Measurements from ENCODE around the gene PNLDC1.
"Not testable (repeated sequence)": the region's sequence is repeated elsewhere in the genome, so short reads cannot be mapped to it uniquely, and the experiment has no call there.

The PNLDC1 gene

DNA sequence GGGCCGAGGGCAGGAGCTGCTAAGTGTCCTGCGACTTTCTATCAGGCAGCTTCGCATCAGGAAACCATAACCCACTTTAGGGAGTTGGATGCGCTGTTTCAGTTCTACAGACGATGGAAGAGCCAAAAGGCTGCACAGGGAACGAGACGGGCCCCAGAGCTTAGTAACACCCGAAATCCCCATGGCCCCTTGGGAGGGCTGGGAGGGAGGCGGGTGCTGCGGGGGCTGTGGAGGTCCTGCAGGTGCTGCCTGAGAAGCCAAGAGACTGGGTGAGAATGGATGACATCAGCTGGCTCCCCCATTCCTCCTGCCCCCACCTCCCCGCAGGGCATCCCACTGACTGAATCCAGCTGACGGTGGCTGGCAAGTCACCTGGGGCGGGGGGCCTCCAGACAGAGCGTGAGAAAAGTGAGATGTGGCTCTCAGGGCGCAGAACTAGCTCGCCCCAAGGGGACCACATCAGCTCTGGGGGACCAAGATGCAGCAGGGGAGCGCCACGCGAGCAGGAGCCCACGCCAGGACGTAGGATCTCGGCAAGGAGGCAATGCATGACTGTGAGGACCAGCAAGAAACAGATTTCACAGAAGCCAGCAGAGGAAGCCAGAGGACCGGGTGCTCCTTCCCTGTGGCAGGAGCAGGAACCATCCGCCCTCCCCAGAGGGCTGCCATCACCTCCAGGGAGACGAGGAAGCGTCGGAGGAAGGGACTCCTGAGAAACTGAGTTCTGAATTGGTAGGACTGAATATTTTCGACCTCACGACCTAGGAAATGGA is 36.8 kb downstream of the PNLDC1 start:
- Mint-ChIP-seq H3K36me3 (ENCODE audit: low read depth) (no peaks in the 10 kb centered on the region), H3K9me3 (no peaks in the 10 kb centered on the region), H3K4me3 (no peak overlapping the region), H3K27me3 (ENCODE audit: low read depth) (peaks cover 12% of the 10 kb centered on the region), H3K27ac (no peak overlapping the region), H3K4me1 (ENCODE audit: low read depth) (no peaks in the 10 kb centered on the region)
- DNase-seq (ENCODE audit: low spot score) = no peak

DNA sequence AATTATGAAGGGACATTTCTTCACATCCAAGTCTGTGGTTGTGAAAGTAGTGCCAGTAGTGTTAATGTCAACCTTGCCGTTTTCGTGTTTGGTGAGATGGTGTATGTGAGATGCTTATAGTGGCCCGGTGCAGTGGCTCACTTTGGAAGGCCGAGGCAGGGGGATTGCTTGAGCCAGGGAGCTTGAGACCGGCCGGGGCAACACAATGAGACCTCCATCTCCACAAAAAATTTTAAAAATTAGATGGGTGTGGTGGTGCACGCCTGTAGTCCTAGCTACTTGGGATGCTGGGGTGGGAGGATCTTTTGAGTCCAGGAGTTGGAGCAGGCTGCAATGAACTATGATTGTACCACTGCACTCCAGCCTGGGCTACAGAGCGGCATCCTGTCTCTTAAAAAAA is 37.4 kb downstream of the PNLDC1 start:
- H3K36me3 Mint-ChIP-seq (ENCODE audit: low read depth) = no peaks in the 10 kb centered on the region
- peaks cover 12% of the 10 kb centered on the region for H3K27me3 Mint-ChIP-seq (ENCODE audit: low read depth)
- H3K4me1 Mint-ChIP-seq (ENCODE audit: low read depth) = no peaks in the 10 kb centered on the region
- no peak for DNase-seq (ENCODE audit: low spot score)
- no peak overlapping the region for H3K4me3 Mint-ChIP-seq
- H3K27ac Mint-ChIP-seq = no peak overlapping the region
- H3K9me3 Mint-ChIP-seq = no peaks in the 10 kb centered on the region

DNA sequence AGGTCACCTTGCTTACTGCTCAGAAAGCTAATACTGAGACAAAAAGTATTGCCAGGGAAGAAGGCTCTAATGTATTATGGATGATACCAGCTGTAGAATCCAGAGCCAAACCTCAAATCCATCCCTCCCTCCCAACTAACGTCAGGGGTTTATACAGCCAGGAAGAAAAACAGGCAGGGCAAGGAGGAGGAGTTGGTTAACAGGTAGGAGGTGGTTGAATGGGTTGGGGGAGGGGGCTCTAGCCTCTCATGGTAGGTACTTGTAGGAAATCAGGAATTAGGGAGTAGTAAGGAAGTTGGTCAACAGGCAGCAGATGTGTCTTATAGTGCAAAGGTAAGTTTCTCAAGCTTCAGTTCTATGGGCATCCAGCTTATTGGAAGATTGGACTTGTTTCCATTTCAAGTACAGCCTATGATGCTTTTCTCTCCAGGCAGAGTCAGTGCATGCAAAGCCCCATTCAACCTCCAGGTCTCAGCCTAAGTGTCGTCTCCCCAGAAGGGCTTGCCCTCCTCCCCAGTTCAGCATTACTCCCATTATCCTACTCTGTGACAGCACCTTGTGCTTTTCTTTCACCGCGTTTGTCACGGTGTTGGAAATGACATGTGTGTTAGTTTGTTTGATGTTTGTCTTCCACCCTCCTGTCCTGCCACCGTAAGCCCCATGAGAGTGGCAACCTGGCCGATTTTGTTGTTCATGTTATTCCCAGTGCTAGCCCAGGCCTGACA is 38.1 kb downstream of the PNLDC1 start:
- Mint-ChIP-seq H3K27me3 (ENCODE audit: low read depth) (peaks cover 12% of the 10 kb centered on the region), H3K27ac (no peak overlapping the region), H3K4me1 (ENCODE audit: low read depth) (no peaks in the 10 kb centered on the region)

DNA sequence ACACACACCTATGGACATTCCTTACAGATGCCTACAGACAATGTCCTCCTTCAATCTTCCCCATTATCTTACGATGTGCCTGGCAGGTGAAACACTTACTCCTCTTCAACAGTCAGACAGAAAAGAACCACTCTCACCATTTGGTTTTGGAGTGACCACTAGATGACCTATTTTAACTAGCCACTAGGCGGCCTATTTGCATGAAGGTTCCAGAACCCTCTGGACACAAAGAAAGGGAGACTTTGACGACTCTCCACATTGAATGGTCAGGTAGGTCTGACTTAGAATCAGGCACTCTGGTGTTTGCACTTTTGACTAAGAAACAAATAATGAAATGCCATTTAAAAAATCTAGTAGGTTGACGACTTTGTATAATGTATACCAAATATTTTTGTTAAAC is 42.0 kb downstream of the PNLDC1 start:
- Mint-ChIP-seq H3K27me3 (ENCODE audit: low read depth) (peaks cover 12% of the 10 kb centered on the region), H3K36me3 (ENCODE audit: low read depth) (no peaks in the 10 kb centered on the region), H3K27ac (no peak overlapping the region), H3K9me3 (no peaks in the 10 kb centered on the region), H3K4me1 (ENCODE audit: low read depth) (peaks cover 1% of the 10 kb centered on the region), H3K4me3 (no peak overlapping the region)
- no peak for DNase-seq (ENCODE audit: low spot score)

More for the DNA sequence above, 38.1 kb downstream of the PNLDC1 start:
- no peak for DNase-seq (ENCODE audit: low spot score)
- Mint-ChIP-seq H3K4me3 (no peak overlapping the region), H3K9me3 (no peaks in the 10 kb centered on the region), H3K36me3 (ENCODE audit: low read depth) (no peaks in the 10 kb centered on the region)

DNA sequence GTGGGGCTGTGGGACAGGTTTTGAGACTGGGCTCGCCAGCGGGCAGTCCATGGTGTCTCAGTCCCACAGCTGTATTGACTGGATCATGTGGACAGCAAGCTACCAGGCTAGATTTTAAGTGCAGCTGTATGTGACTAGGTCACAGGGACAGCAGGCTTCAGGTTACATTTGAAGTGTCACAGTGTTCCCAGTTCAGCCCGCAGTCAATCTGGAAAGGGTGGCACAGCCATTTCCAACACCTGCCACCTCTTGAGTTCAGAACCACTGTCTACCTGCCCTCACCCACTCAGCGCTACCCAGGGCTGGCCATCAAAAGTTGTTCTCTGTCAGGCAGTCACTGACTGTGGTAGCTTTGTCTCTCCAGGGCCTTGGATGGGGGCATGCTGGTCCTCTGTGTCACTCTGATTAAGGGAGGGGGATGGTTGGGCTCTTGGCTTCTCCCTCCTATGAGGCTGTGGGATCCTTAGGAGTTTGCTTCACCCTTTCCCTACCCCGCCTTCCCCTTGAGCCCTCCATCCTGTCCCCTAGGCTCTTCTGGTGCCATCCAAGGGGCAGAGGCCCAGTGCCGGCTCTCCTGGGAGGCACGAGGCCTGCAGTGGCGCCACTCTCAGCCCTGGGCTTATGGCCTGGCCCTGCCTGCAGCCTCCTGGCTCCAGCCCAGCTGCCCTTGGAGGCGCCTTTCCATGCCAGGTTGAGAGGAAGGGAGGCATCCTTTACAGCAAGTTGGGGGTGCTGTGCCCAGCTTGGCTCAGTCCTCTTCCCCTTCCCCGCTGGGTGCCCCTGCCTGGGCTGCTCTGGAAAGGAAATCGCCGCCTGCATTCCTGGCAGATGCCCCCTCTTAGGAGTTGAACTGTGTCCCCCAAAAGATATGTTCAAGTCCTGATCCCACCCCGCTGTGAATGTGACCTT is 44.9 kb downstream of the PNLDC1 start:
- Mint-ChIP-seq H3K27ac (no peak overlapping the region), H3K9me3 (peaks cover 12% of the 10 kb centered on the region), H3K4me1 (ENCODE audit: low read depth) (peaks cover 1% of the 10 kb centered on the region), H3K36me3 (ENCODE audit: low read depth) (no peaks in the 10 kb centered on the region), H3K27me3 (ENCODE audit: low read depth) (peaks cover 8% of the 10 kb centered on the region), H3K4me3 (no peak overlapping the region)
- DNase-seq (ENCODE audit: low spot score) = no peak

DNA sequence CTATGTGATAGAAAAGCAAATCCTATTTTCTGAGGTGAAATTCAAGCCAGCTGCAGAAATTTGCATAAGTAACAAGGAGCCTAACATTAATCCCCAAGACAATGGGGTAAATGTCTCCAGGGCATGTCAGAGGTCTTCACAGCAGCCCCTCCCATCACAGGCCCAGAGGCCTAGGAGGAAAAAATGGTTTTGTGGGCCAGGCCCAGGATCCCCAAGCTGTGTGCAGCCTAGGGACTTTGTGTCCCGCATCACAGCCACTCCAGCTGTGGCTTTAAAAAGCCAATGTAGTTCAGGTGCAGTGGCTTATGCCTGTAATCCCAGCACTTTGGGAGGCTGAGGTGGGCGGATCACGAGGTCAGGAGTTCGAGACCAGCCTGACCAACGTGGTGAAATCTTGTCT is 48.5 kb downstream of the PNLDC1 start:
- H3K4me3 Mint-ChIP-seq; DNase-seq (ENCODE audit: low spot score); H3K27me3 Mint-ChIP-seq (ENCODE audit: low read depth); H3K27ac Mint-ChIP-seq; H3K4me1 Mint-ChIP-seq (ENCODE audit: low read depth); H3K36me3 Mint-ChIP-seq (ENCODE audit: low read depth): not testable (repeated sequence)
- peaks cover 14% of the 10 kb centered on the region for H3K9me3 Mint-ChIP-seq

DNA sequence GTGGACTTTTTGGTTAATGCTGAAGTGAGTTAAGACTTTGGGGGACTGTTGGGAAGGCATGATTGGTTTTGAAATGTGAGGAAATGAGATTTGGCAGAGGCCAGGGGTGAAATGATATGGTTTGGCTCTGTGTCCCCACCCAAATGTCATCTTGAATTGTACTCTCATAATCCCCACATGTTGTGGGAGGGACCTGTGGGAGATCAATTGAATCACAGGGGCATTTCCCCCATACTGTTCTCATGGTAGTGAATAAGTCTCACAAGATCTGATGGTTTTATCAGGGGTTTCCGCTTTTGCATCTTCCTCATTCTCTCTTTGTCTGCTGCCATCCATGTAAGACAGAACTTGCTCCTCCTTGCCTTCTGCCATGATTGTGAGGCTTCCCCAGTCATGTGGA is 49.8 kb downstream of the PNLDC1 start:
- H3K4me1 Mint-ChIP-seq (ENCODE audit: low read depth); H3K27me3 Mint-ChIP-seq (ENCODE audit: low read depth); DNase-seq (ENCODE audit: low spot score); H3K36me3 Mint-ChIP-seq (ENCODE audit: low read depth); H3K4me3 Mint-ChIP-seq; H3K27ac Mint-ChIP-seq: not testable (repeated sequence)
- H3K9me3 Mint-ChIP-seq = peaks cover 14% of the 10 kb centered on the region

DNA sequence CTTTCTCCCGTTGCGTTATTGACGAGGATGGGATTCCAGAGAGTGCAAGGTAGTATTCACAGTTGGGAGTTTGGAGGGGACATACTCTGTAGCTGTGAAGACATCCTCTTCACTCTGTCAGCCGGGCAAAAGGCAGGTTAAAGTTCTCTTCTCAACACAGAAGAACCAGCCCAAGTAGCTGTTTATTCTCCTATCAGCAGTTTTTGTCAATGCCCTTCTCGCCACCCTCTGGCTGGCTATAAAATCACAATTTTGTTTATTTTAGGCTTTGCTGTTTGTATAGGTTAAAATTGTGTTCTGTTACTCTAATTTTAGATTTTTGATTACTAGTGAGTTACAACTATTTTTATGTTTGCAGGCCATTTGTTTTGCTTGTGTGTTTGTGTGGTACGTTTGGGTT is 52.8 kb downstream of the PNLDC1 start:
- DNase-seq (ENCODE audit: low spot score) = no peak
- Mint-ChIP-seq H3K9me3 (peaks cover 13% of the 10 kb centered on the region), H3K36me3 (ENCODE audit: low read depth) (no peaks in the 10 kb centered on the region), H3K4me3 (no peak overlapping the region), H3K27ac (no peak overlapping the region), H3K4me1 (ENCODE audit: low read depth) (no peaks in the 10 kb centered on the region), H3K27me3 (ENCODE audit: low read depth) (peaks cover 29% of the 10 kb centered on the region)

DNA sequence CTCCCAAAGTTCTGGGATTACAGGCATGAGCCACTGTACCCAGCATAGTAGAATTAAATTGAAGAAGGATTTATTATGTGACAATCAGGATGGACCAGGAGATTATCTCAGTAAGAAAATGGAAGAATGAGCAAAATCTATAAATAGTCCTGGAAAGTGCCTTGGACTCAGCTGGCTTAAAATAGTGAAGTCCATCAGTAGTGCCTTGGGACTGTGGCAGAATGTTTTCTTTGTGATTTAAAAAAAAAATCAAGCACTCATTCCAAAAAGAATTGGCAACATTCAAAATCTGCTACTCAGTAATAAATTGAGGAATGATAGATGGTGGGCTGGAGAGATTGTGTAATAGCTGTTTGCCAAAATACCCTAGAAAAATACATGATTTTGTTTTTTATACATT is 53.7 kb downstream of the PNLDC1 start:
- Mint-ChIP-seq H3K27me3 (ENCODE audit: low read depth) (peaks cover 34% of the 10 kb centered on the region), H3K4me3 (no peak overlapping the region), H3K9me3 (peaks cover 7% of the 10 kb centered on the region), H3K27ac (no peak overlapping the region), H3K4me1 (ENCODE audit: low read depth) (no peaks in the 10 kb centered on the region), H3K36me3 (ENCODE audit: low read depth) (no peaks in the 10 kb centered on the region)
- DNase-seq (ENCODE audit: low spot score) = no peak

DNA sequence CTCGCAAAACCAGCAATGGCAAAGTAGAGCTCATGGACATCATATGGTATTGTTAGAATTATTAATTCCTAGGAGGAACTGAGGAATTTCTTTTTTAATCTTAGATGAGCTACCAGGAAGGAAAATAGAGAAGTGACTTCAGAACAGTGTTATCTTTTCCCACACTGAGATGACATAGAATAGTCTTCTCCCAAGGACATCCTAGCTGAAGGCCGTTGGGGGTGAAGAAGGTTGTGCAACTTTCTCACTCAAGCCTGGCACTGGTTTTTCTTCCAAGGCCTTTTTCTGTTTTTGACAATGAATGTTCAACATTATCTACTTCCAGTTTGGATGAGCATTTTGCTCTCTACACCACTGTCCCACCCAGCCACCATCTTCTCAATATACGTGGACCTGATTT is 54.9 kb downstream of the PNLDC1 start:
- Mint-ChIP-seq H3K9me3 (peaks cover 3% of the 10 kb centered on the region), H3K4me1 (ENCODE audit: low read depth) (no peaks in the 10 kb centered on the region), H3K4me3 (no peak overlapping the region), H3K36me3 (ENCODE audit: low read depth) (no peaks in the 10 kb centered on the region), H3K27ac (no peak overlapping the region), H3K27me3 (ENCODE audit: low read depth) (peaks cover 38% of the 10 kb centered on the region)
- no peak for DNase-seq (ENCODE audit: low spot score)

DNA sequence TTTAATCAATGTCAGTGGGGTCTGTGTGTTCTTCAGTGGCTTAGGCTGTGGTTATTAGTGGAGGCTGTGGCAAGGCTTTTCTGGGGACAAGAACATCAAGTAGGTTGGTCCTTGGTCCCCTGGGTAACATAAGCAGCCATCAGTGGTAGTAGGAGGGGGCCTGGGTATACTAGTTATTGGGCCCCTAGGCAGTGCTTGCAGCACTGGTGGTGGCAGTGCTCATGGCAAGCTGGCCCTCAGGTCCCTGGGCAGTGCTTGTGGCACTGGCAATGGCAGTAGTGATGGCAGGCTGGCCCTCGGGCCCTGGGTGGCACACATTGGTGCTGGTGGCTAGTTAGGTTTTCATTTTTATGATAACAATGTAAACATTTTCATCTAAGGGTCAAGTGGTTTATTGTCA is 58.2 kb downstream of the PNLDC1 start:
- Mint-ChIP-seq H3K9me3 (no peaks in the 10 kb centered on the region), H3K4me1 (ENCODE audit: low read depth) (peaks cover 9% of the 10 kb centered on the region), H3K4me3 (no peak overlapping the region), H3K27ac (no peak overlapping the region), H3K36me3 (ENCODE audit: low read depth) (no peaks in the 10 kb centered on the region), H3K27me3 (ENCODE audit: low read depth) (peaks cover 46% of the 10 kb centered on the region)
- no peak for DNase-seq (ENCODE audit: low spot score)

DNA sequence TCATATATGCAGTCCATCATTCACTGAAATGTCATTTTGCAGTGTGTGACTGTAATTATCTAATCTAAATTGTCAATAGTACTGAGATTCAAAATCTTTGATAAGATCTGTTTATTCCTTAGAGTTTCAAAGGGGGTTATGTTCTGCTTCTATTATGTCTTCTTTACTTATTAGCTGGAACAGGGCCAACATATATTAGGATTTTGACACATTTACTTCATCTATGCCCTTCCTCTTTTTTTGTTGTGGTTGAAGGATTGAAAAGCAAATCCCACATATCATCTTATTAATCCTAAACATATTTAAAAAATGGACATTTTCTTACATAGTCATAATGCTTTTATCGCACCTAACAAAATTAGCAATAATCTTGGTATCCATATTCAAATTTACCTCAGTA is 60.4 kb downstream of the PNLDC1 start:
- no peak for DNase-seq (ENCODE audit: low spot score)
- H3K4me1 Mint-ChIP-seq (ENCODE audit: low read depth) = peaks cover 9% of the 10 kb centered on the region
- H3K9me3 Mint-ChIP-seq = no peaks in the 10 kb centered on the region
- H3K36me3 Mint-ChIP-seq (ENCODE audit: low read depth) = no peaks in the 10 kb centered on the region
- H3K27ac Mint-ChIP-seq = no peak overlapping the region
- peaks cover 42% of the 10 kb centered on the region for H3K27me3 Mint-ChIP-seq (ENCODE audit: low read depth)
- no peak overlapping the region for H3K4me3 Mint-ChIP-seq

DNA sequence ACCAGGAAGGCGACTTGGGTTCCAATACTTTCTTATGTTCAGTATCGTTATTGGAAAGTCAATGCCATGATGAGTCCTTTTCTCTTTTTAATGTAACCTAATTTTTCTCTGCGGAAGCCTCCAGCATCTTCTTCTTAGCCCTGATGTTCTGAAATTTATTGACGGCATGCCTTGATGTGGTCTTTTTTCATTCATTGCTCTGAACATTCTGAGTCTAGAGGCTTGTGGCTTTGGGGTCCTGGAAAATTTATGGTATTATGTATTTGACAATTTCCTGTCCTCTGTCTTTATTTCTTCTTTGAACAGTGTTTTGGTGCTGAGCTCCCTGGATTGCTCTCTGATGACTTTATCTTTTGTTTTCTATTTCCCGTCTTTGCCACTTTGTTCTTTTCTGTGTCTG is 62.0 kb downstream of the PNLDC1 start:
- no peaks in the 10 kb centered on the region for H3K36me3 Mint-ChIP-seq (ENCODE audit: low read depth)
- H3K27me3 Mint-ChIP-seq (ENCODE audit: low read depth) = peaks cover 31% of the 10 kb centered on the region
- no peak overlapping the region for H3K27ac Mint-ChIP-seq
- no peaks in the 10 kb centered on the region for H3K9me3 Mint-ChIP-seq
- H3K4me1 Mint-ChIP-seq (ENCODE audit: low read depth) = peaks cover 9% of the 10 kb centered on the region
- H3K4me3 Mint-ChIP-seq = no peak overlapping the region
- no peak for DNase-seq (ENCODE audit: low spot score)

DNA sequence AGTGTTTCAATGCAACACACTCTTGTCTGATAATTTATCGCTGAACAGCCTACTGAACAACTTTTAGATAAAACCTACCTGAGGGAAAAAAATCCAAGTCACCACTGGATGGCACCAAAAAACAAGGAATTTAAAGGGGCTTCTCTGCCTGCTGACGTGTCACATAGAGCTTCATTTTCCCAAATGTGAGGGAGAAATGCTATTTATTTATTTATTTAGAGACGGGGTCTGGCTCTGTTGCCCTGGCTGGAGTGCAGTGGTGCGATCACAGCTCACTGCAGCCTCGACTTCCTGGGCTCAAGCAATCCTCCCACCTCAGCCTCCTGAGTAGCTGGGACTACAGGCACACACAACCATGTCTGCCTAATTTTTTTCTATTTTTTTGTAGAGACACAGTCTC is 63.3 kb downstream of the PNLDC1 start:
- not testable (repeated sequence) for H3K9me3 Mint-ChIP-seq; H3K4me3 Mint-ChIP-seq; H3K36me3 Mint-ChIP-seq (ENCODE audit: low read depth); H3K27ac Mint-ChIP-seq; DNase-seq (ENCODE audit: low spot score); H3K4me1 Mint-ChIP-seq (ENCODE audit: low read depth)
- peaks cover 19% of the 10 kb centered on the region for H3K27me3 Mint-ChIP-seq (ENCODE audit: low read depth)
